Trophoblast cell (in vitro differentiated cells and primary cell): ENCODE measurements around the gene HIPK2.

Experiments
- DNase-seq, 2 donors: peaks; one replicate each; pipeline ENCODE4 v3.0.0-alpha.2; 2016
- H2AFZ ChIP-seq: 2 replicates; pipeline ENCODE4 v1.6.1; 2013; ENCODE audit warnings: low read length, moderate library complexity, mild to moderate bottlenecking; ENCODE audit not compliant: insufficient read depth, poor library complexity
- H2AK5ac ChIP-seq: 2 replicates; pipeline ENCODE4 v1.6.1; 2013; ENCODE audit warnings: mild to moderate bottlenecking, low read length
- H2BK120ac ChIP-seq: 2 replicates; pipeline ENCODE4 v1.6.1; 2013; ENCODE audit warnings: low read length, mild to moderate bottlenecking, moderate library complexity; ENCODE audit not compliant: insufficient read depth, poor library complexity
- H2BK12ac ChIP-seq: 2 replicates; pipeline ENCODE4 v1.6.1; 2013; ENCODE audit warnings: mild to moderate bottlenecking, low read length, moderate library complexity
- H2BK5ac ChIP-seq: 2 replicates; pipeline ENCODE4 v1.6.1; 2013; ENCODE audit warnings: low read length, low read depth, moderate library complexity, mild to moderate bottlenecking; ENCODE audit not compliant: poor library complexity
- H3K14ac ChIP-seq: 2 replicates; pipeline ENCODE4 v1.6.1; 2013; ENCODE audit warnings: mild to moderate bottlenecking, low read length
- H3K18ac ChIP-seq: 2 replicates; pipeline ENCODE4 v1.6.1; 2013; ENCODE audit warnings: mild to moderate bottlenecking, low read length
- H3K23ac ChIP-seq: 2 replicates; pipeline ENCODE4 v1.6.1; 2013; ENCODE audit warnings: low read length
- H3K27ac ChIP-seq: 2 replicates; pipeline ENCODE4 v1.5.1; 2013; ENCODE audit warnings: low read depth, mild to moderate bottlenecking, inconsistent platforms, low read length, moderate library complexity
- H3K27me3 ChIP-seq: 2 replicates; pipeline ENCODE4 v1.6.1; 2013; ENCODE audit warnings: inconsistent platforms, mild to moderate bottlenecking, low read length, moderate library complexity; ENCODE audit not compliant: insufficient read depth
- H3K36me3 ChIP-seq, 2 experiments: 1 replicate in 1 of 2; 2 replicates in 1 of 2; pipeline ENCODE4 v1.6.1; 2013; ENCODE audit warnings: low read length in 2 of 2, mild to moderate bottlenecking in 2 of 2, moderate library complexity in 1 of 2; ENCODE audit not compliant: insufficient read depth in 2 of 2, control insufficient read depth in 1 of 2
- H3K4ac ChIP-seq: 2 replicates; pipeline ENCODE4 v1.6.1; 2013; ENCODE audit warnings: low read depth, mild to moderate bottlenecking, low read length, moderate library complexity
- H3K4me1 ChIP-seq, 2 experiments: 1 replicate in 1 of 2; 2 replicates in 1 of 2; pipeline ENCODE4 v1.6.1; 2013; ENCODE audit warnings: low read length in 2 of 2, mild to moderate bottlenecking in 2 of 2, moderate library complexity in 1 of 2; ENCODE audit not compliant: insufficient read depth in 2 of 2, control insufficient read depth in 1 of 2
- H3K4me2 ChIP-seq: 2 replicates; pipeline ENCODE4 v1.6.1; 2013; ENCODE audit warnings: inconsistent platforms, mild to moderate bottlenecking, low read length, moderate library complexity
- H3K4me3 ChIP-seq: 2 replicates; pipeline ENCODE4 v1.5.1; 2013; ENCODE audit warnings: mild to moderate bottlenecking, low read depth, low read length, inconsistent platforms
- H3K79me1 ChIP-seq: one replicate; pipeline ENCODE4 v1.6.1; 2013; ENCODE audit warnings: low read length
- H3K79me2 ChIP-seq: 2 replicates; pipeline ENCODE4 v1.6.1; 2013; ENCODE audit warnings: low read length, mild to moderate bottlenecking; ENCODE audit not compliant: control insufficient read depth, insufficient read depth, poor library complexity
- H3K9ac ChIP-seq: 2 replicates; pipeline ENCODE4 v1.6.1; 2013; ENCODE audit warnings: mild to moderate bottlenecking, low read length
- H3K9me3 ChIP-seq: 2 replicates; pipeline ENCODE4 v1.6.1; 2013; ENCODE audit warnings: low read depth, mild to moderate bottlenecking, control low read depth, inconsistent platforms, low read length; ENCODE audit not compliant: insufficient read depth
- H4K12ac ChIP-seq: 2 replicates; pipeline ENCODE4 v1.6.1; 2013; ENCODE audit warnings: low read depth, mild to moderate bottlenecking, low read length, moderate library complexity
- H4K8ac ChIP-seq: 2 replicates; pipeline ENCODE4 v1.6.1; 2013; ENCODE audit warnings: low read depth, mild to moderate bottlenecking, low read length, moderate library complexity
- H4K91ac ChIP-seq: one replicate; pipeline ENCODE4 v1.6.1; 2013; ENCODE audit warnings: low read depth, mild to moderate bottlenecking, low read length, moderate library complexity
- WGBS: extraction: QIAGEN DNeasy Blood & Tissue Kit; methylation state at CpG from one replicate; pipeline ENCODE4 v1.1.7; 2013; ENCODE audit warnings: missing lambda C conversion rate; ENCODE audit not compliant: insufficient read length, insufficient coverage; ENCODE audit errors: extremely low coverage; 5-methylcytosine and 5-hydroxymethylcytosine counted together

HIPK2 gene

GRCh38 chr7:139534966-139535651 is 242.7 kb downstream of the HIPK2 start:
- Histone ChIP-seq H4K8ac (no peak overlapping the region), H2BK120ac (no peak overlapping the region), H3K4me1 (no peaks in the 10 kb centered on the region), H3K27me3 (no peaks in the 10 kb centered on the region), H3K18ac (no peak overlapping the region), H3K79me1 (no peaks in the 10 kb centered on the region), H3K14ac (no peak overlapping the region), H3K27ac (no peak overlapping the region), H3K9me3 (no peaks in the 10 kb centered on the region), H2AFZ (no peak overlapping the region), H3K4ac (no peak overlapping the region), H2BK12ac (no peak overlapping the region), H3K4me2 (no peak overlapping the region), H3K23ac (no peak overlapping the region), H3K9ac (no peak overlapping the region), H2AK5ac (no peak overlapping the region), H4K91ac (no peak overlapping the region), H3K79me2 (no peaks in the 10 kb centered on the region), H3K4me3 (no peak overlapping the region), H4K12ac (no peak overlapping the region), H3K36me3 (no peaks in the 10 kb centered on the region), H2BK5ac (no peak overlapping the region)
- no peak for DNase-seq
- WGBS, result no CpG with 5 or more reads among the region's 7 CpGs

- Histone ChIP-seq H2BK12ac (no peak overlapping the region), H3K14ac (no peak overlapping the region), H3K4me3 (no peak overlapping the region), H2BK120ac (no peak overlapping the region), H3K79me1 (no peaks in the 10 kb centered on the region), H4K12ac (no peak overlapping the region), H3K9ac (no peak overlapping the region), H3K27ac (no peak overlapping the region), H2BK5ac (no peak overlapping the region), H3K27me3 (no peaks in the 10 kb centered on the region), H2AK5ac (no peak overlapping the region), H4K8ac (no peak overlapping the region), H3K79me2 (no peaks in the 10 kb centered on the region), H3K18ac (no peak overlapping the region), H3K23ac (no peak overlapping the region), H3K36me3 (no peaks in the 10 kb centered on the region), H3K4me1 (no peaks in the 10 kb centered on the region), H3K4me2 (no peak overlapping the region), H2AFZ (no peak overlapping the region), H3K9me3 (peaks cover 2% of the 10 kb centered on the region), H3K4ac (no peak overlapping the region), H4K91ac (no peak overlapping the region)
- peak; percentile 50 to 82 for DNase-seq
- no CpG with 5 or more reads among the region's 9 CpGs for WGBS
Measured at GRCh38 chr7:139534096-139534495, 243.7 kb downstream of the HIPK2 start.

GRCh38 chr7:139532636-139533155 is 245.1 kb downstream of the HIPK2 start:
- peaks cover 2% of the 10 kb centered on the region for H3K9me3 ChIP-seq
- no peaks in the 10 kb centered on the region for H3K4me1 ChIP-seq
- no peak overlapping the region for H2BK5ac ChIP-seq
- H3K14ac ChIP-seq, result no peak overlapping the region
- H2AK5ac ChIP-seq, result no peak overlapping the region
- H3K9ac ChIP-seq, result no peak overlapping the region
- H3K79me2 ChIP-seq, result no peaks in the 10 kb centered on the region
- H3K27ac ChIP-seq, result no peak overlapping the region
- H4K12ac ChIP-seq, result no peak overlapping the region
- H3K4me3 ChIP-seq, result no peak overlapping the region
- no peak overlapping the region for H2BK120ac ChIP-seq
- no peak overlapping the region for H3K4ac ChIP-seq
- no peaks in the 10 kb centered on the region for H3K36me3 ChIP-seq
- peak; percentile 56 to 87 for DNase-seq
- no peak overlapping the region for H4K91ac ChIP-seq
- H3K23ac ChIP-seq, result no peak overlapping the region
- no peak overlapping the region for H4K8ac ChIP-seq
- no CpG with 5 or more reads among the region's 6 CpGs for WGBS
- H3K18ac ChIP-seq, result no peak overlapping the region
- H3K4me2 ChIP-seq, result no peak overlapping the region
- no peaks in the 10 kb centered on the region for H3K79me1 ChIP-seq
- H3K27me3 ChIP-seq, result no peaks in the 10 kb centered on the region
- H2AFZ ChIP-seq, result no peak overlapping the region
- H2BK12ac ChIP-seq, result no peak overlapping the region

GRCh38 chr7:139531094-139531493 is 246.7 kb downstream of the HIPK2 start:
- Histone ChIP-seq H3K23ac (no peak overlapping the region), H3K18ac (no peak overlapping the region), H3K36me3 (no peaks in the 10 kb centered on the region), H3K79me2 (no peaks in the 10 kb centered on the region), H3K4me1 (no peaks in the 10 kb centered on the region), H3K27me3 (no peaks in the 10 kb centered on the region), H4K8ac (no peak overlapping the region), H4K12ac (no peak overlapping the region), H3K4me3 (no peak overlapping the region), H4K91ac (no peak overlapping the region), H2BK12ac (no peak overlapping the region), H2AK5ac (no peak overlapping the region), H3K9ac (no peak overlapping the region), H3K4ac (no peak overlapping the region), H3K14ac (no peak overlapping the region), H2BK5ac (no peak overlapping the region), H3K79me1 (no peaks in the 10 kb centered on the region), H3K27ac (no peak overlapping the region), H3K9me3 (peaks cover 2% of the 10 kb centered on the region), H2AFZ (no peak overlapping the region), H2BK120ac (no peak overlapping the region), H3K4me2 (no peak overlapping the region)
- DNase-seq, result no peak
- WGBS, result no CpG with 5 or more reads among the region's 1 CpG
